GM18868 (cell line): ENCODE measurements around the gene LAMB3.

ENCODE experiments used
- ATAC-seq: cut with Tn5 transposase; IDR thresholded peaks from one replicate; pipeline ENCODE4 v1.9.1; 2021; ENCODE audit warnings: mild to moderate bottlenecking, moderate library complexity; ENCODE audit not compliant: unreplicated experiment

LAMB3 gene

GRCh38 chr1:209600541-209600940 lies 51.7 kb downstream of the LAMB3 start:
- ATAC-seq = no peak

GRCh38 chr1:209598227-209598626 lies 54.0 kb downstream of the LAMB3 start:
- no peak for ATAC-seq

GRCh38 chr1:209597499-209597898 lies 54.7 kb downstream of the LAMB3 start:
- ATAC-seq = no peak

GRCh38 chr1:209595599-209596285 lies 56.5 kb downstream of the LAMB3 start:
- ATAC-seq = no peak

- ATAC-seq = no peak
These were observed 57.2 kb downstream of the LAMB3 start for GRCh38 chr1:209595028-209595427.

GRCh38 chr1:209594440-209594839 lies 57.8 kb downstream of the LAMB3 start:
- no peak for ATAC-seq

- no peak for ATAC-seq
These were observed 58.5 kb downstream of the LAMB3 start for GRCh38 chr1:209593747-209594146.

GRCh38 chr1:209590405-209590804 lies 61.8 kb downstream of the LAMB3 start:
- ATAC-seq = no peak

- ATAC-seq = no peak
These were observed 62.4 kb downstream of the LAMB3 start for GRCh38 chr1:209589863-209590262.

- no peak for ATAC-seq
These were observed 62.8 kb downstream of the LAMB3 start for GRCh38 chr1:209589440-209589839.

- no peak for ATAC-seq
These were observed 64.4 kb downstream of the LAMB3 start for GRCh38 chr1:209587789-209588188.

- ATAC-seq = no peak
These were observed 65.9 kb downstream of the LAMB3 start for GRCh38 chr1:209586221-209586740.

GRCh38 chr1:209585672-209586071 lies 66.6 kb downstream of the LAMB3 start:
- ATAC-seq = no peak

- ATAC-seq = no peak
These were observed 67.0 kb downstream of the LAMB3 start for GRCh38 chr1:209585197-209585596.

GRCh38 chr1:209584231-209584672 lies 68.0 kb downstream of the LAMB3 start:
- no peak for ATAC-seq

GRCh38 chr1:209583408-209583807 lies 68.8 kb downstream of the LAMB3 start, which contains the start of gene CAMK1G:
Gene CAMK1G, plus strand, starts transcription at chr1:209583714. Its CDS starts 11,270 bp downstream, at chr1:209594984.
- no peak for ATAC-seq

- ATAC-seq = no peak
These were observed 71.6 kb downstream of the LAMB3 start for GRCh38 chr1:209580577-209580976.

- no peak for ATAC-seq
These were observed 74.9 kb downstream of the LAMB3 start for GRCh38 chr1:209577346-209577745.

GRCh38 chr1:209576392-209577197 lies 75.6 kb downstream of the LAMB3 start:
- peak; percentile 83 for ATAC-seq

GRCh38 chr1:209570743-209571142 lies 81.5 kb downstream of the LAMB3 start:
- ATAC-seq = no peak

GRCh38 chr1:209569455-209570207 lies 82.6 kb downstream of the LAMB3 start:
- no peak for ATAC-seq
